T follicular helper cell (primary cell): Measurements from ENCODE around the gene ULBP2.
A peak's percentile ranks its signal among the peaks of the same experiment; 100 is the strongest.
"Not testable (repeated sequence)": the region's sequence is repeated elsewhere in the genome, so short reads cannot be mapped to it uniquely, and the experiment has no call there.

ENCODE experiments used
- DNase-seq: peaks from one replicate; pipeline ENCODE4 v3.0.0-alpha.2; 2020; ENCODE audit warnings: low read depth

The ULBP2 gene

GRCh38 chr6:149948616-149949015 is 6.8 kb downstream of the ULBP2 start:
- DNase-seq = no peak

- no peak for DNase-seq
Measured at GRCh38 chr6:149950423-149950822, 8.6 kb downstream of the ULBP2 start.

- no peak for DNase-seq
Measured at GRCh38 chr6:149951096-149951495, 9.3 kb downstream of the ULBP2 start.

- DNase-seq = no peak
Measured at GRCh38 chr6:149951626-149952025, 9.8 kb downstream of the ULBP2 start.

- DNase-seq = not testable (repeated sequence)
Measured at GRCh38 chr6:149953390-149953789, 11.6 kb downstream of the ULBP2 start.

- DNase-seq = not testable (repeated sequence)
Measured at GRCh38 chr6:149953934-149954327, 12.1 kb downstream of the ULBP2 start.

- not testable (repeated sequence) for DNase-seq
Measured at GRCh38 chr6:149954328-149954983, 12.6 kb downstream of the ULBP2 start.

- not testable (repeated sequence) for DNase-seq
Measured at GRCh38 chr6:149954984-149955653, 13.3 kb downstream of the ULBP2 start.

- DNase-seq = not testable (repeated sequence)
Measured at GRCh38 chr6:149955654-149956317, 14.0 kb downstream of the ULBP2 start.

GRCh38 chr6:149958124-149958523 is 16.3 kb downstream of the ULBP2 start:
- DNase-seq = not testable (repeated sequence)

- not testable (repeated sequence) for DNase-seq
Measured at GRCh38 chr6:149959806-149960205, 18.0 kb downstream of the ULBP2 start.

GRCh38 chr6:149960488-149960887 is 18.7 kb downstream of the ULBP2 start:
- no peak for DNase-seq

GRCh38 chr6:149961728-149962425 is 20.1 kb downstream of the ULBP2 start:
- no peak for DNase-seq

- no peak for DNase-seq
Measured at GRCh38 chr6:149962461-149963211, 20.8 kb downstream of the ULBP2 start.

- DNase-seq = no peak
Measured at GRCh38 chr6:149963212-149963461, 21.3 kb downstream of the ULBP2 start.

GRCh38 chr6:149963462-149964307 is 21.9 kb downstream of the ULBP2 start, which contains the start of gene ULBP1:
TSS of gene ULBP1 (plus strand) at chr6:149963943. CDS start at chr6:149964050, 107 bp downstream.
- DNase-seq = peak; percentile 61

- DNase-seq = no peak
Measured at GRCh38 chr6:149964308-149965193, 22.7 kb downstream of the ULBP2 start.

- no peak for DNase-seq
Measured at GRCh38 chr6:149965194-149966020, 23.6 kb downstream of the ULBP2 start.

GRCh38 chr6:149966319-149966718 is 24.5 kb downstream of the ULBP2 start:
- DNase-seq = not testable (repeated sequence)
